Lower leg skin (tissue), 3 donors: ENCODE measurements around the gene UTF1.

ENCODE experiments used
- POLR2A ChIP-seq, 2 donors: fragments of 450-650 bp; IDR thresholded peaks; one replicate each; pipeline ENCODE4 v1.6.1; 2016 to 2017; ENCODE audit warnings: antibody characterized with exemption in 2 of 2, mild to moderate bottlenecking in 1 of 2, moderate library complexity in 1 of 2
- TF ChIP-seq, protein P1 (sequence below), 3 donors: fragments of 450-650 bp; IDR thresholded peaks; one replicate each; pipeline ENCODE4 v1.5.1; 2016; ENCODE audit warnings: antibody characterized with exemption in 3 of 3, mild to moderate bottlenecking in 3 of 3, moderate library complexity in 2 of 3

DNA sequence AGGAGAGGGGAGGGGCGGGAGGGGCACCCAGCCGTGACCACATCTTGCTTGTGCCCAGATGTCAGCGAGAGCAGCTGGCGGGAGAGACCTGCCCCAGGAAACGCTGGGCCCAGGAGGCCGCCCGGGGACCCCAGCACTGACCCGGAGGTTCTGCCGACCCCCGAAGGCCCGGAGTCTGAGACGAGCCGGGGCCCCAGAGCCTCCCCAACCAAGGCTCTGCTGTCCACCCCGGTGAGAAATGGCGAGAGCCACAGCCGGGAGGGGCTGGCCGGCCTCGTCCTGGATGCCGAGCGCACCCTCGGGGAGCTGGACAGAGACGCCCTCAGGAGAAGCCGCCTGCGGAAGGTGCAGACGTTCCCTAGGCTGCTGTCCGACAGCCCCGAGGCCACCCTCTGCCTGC, 44.1 kb upstream of the UTF1 start:
- TF ChIP-seq, protein P1, sequence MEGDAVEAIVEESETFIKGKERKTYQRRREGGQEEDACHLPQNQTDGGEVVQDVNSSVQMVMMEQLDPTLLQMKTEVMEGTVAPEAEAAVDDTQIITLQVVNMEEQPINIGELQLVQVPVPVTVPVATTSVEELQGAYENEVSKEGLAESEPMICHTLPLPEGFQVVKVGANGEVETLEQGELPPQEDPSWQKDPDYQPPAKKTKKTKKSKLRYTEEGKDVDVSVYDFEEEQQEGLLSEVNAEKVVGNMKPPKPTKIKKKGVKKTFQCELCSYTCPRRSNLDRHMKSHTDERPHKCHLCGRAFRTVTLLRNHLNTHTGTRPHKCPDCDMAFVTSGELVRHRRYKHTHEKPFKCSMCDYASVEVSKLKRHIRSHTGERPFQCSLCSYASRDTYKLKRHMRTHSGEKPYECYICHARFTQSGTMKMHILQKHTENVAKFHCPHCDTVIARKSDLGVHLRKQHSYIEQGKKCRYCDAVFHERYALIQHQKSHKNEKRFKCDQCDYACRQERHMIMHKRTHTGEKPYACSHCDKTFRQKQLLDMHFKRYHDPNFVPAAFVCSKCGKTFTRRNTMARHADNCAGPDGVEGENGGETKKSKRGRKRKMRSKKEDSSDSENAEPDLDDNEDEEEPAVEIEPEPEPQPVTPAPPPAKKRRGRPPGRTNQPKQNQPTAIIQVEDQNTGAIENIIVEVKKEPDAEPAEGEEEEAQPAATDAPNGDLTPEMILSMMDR (IDR thresholded peaks at IDR 0.05): no peak
- TF ChIP-seq POLR2A (IDR thresholded peaks at IDR 0.05): no peak
